Activated CD8-positive, alpha-beta memory T cell treated with anti-CD3 and anti-CD28 coated beads, Interleukin-2, amount 50 U/mL, for 1 hour (primary cell): ENCODE data around the gene EMP2.
"Not testable (repeated sequence)": the region's sequence is repeated elsewhere in the genome, so short reads cannot be mapped to it uniquely, and the experiment has no call there.

Source experiments
- DNase-seq: peaks from one replicate; pipeline ENCODE4 v3.0.0-alpha.2; 2020; ENCODE audit errors: extremely low read depth

EMP2 gene

GRCh38 chr16:10521681-10522274 lies 58.6 kb downstream of the EMP2 start:
- DNase-seq, result peak; percentile 4

- DNase-seq, result no peak
Measured at GRCh38 chr16:10520869-10521578, 59.4 kb downstream of the EMP2 start.

GRCh38 chr16:10519929-10520868 lies 60.2 kb downstream of the EMP2 start:
- no peak for DNase-seq

GRCh38 chr16:10519297-10519696 lies 61.1 kb downstream of the EMP2 start:
- DNase-seq, result no peak

GRCh38 chr16:10518479-10519041 lies 61.8 kb downstream of the EMP2 start:
- no peak for DNase-seq

- DNase-seq, result no peak
Measured at GRCh38 chr16:10517868-10518267, 62.5 kb downstream of the EMP2 start.

GRCh38 chr16:10514369-10515055 lies 65.9 kb downstream of the EMP2 start:
- DNase-seq, result no peak

GRCh38 chr16:10511829-10512228 lies 68.6 kb downstream of the EMP2 start:
- no peak for DNase-seq

GRCh38 chr16:10510279-10510678 lies 70.1 kb downstream of the EMP2 start:
- no peak for DNase-seq

- peak; percentile 36 for DNase-seq
Measured at GRCh38 chr16:10509534-10510025, 70.8 kb downstream of the EMP2 start.

- DNase-seq, result not testable (repeated sequence)
Measured at GRCh38 chr16:10505286-10505685, 75.1 kb downstream of the EMP2 start.

- no peak for DNase-seq
Measured at GRCh38 chr16:10504404-10504885, 76.0 kb downstream of the EMP2 start.

- DNase-seq, result no peak
Measured at GRCh38 chr16:10502776-10503175, 77.6 kb downstream of the EMP2 start.

GRCh38 chr16:10501016-10501607 lies 79.3 kb downstream of the EMP2 start:
- DNase-seq, result no peak

- DNase-seq, result no peak
Measured at GRCh38 chr16:10500582-10500981, 79.8 kb downstream of the EMP2 start.

GRCh38 chr16:10497132-10498101 lies 83.0 kb downstream of the EMP2 start:
- DNase-seq, result no peak

GRCh38 chr16:10495031-10495345 lies 85.4 kb downstream of the EMP2 start:
- no peak for DNase-seq

GRCh38 chr16:10494343-10495030 lies 85.9 kb downstream of the EMP2 start:
- no peak for DNase-seq

GRCh38 chr16:10493276-10493675 lies 87.1 kb downstream of the EMP2 start:
- no peak for DNase-seq
